Esophagus squamous epithelium (tissue), 4 donors: Measurements from ENCODE around the gene SLC6A13.

ENCODE experiments used
- POLR2A ChIP-seq, 4 donors: fragments of 450-650 bp; IDR thresholded peaks; one replicate each; pipeline ENCODE4 v1.6.1; 2017; ENCODE audit warnings: antibody characterized with exemption in 4 of 4, mild to moderate bottlenecking in 4 of 4, moderate library complexity in 3 of 4
- TF ChIP-seq, protein P1 (sequence below), 6 experiments: fragments of 450-650 bp in 4 of 6; fragments of 200-600 bp in 2 of 6; sonication (generic) in 2 of 6; IDR thresholded peaks; one replicate each; pipeline ENCODE4 v1.5.1; 2016 to 2019; ENCODE audit warnings: antibody characterized with exemption in 6 of 6, mild to moderate bottlenecking in 4 of 6, moderate library complexity in 4 of 6

DNA sequence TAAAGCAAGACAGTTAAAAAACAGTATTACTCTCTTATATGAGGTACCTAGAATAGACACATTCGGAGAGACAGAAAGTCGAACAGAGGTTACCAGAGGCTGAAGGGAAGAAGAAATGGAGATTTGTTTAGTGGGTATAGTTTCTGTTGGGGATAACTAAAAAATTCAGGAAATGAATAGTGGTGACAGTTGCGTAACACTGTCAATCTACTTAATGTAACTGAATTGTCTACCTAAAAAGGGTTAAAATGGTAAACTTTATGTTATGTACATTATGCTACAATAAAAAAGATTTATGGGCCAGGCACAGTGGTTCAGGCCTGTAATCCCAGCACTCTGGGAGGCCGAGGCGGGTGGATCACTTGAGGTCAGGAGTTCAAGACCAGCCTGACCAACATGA lies 30.6 kb upstream of the SLC6A13 start:
- TF ChIP-seq, protein P1, sequence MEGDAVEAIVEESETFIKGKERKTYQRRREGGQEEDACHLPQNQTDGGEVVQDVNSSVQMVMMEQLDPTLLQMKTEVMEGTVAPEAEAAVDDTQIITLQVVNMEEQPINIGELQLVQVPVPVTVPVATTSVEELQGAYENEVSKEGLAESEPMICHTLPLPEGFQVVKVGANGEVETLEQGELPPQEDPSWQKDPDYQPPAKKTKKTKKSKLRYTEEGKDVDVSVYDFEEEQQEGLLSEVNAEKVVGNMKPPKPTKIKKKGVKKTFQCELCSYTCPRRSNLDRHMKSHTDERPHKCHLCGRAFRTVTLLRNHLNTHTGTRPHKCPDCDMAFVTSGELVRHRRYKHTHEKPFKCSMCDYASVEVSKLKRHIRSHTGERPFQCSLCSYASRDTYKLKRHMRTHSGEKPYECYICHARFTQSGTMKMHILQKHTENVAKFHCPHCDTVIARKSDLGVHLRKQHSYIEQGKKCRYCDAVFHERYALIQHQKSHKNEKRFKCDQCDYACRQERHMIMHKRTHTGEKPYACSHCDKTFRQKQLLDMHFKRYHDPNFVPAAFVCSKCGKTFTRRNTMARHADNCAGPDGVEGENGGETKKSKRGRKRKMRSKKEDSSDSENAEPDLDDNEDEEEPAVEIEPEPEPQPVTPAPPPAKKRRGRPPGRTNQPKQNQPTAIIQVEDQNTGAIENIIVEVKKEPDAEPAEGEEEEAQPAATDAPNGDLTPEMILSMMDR (IDR thresholded peaks at IDR 0.05), result no peak
- TF ChIP-seq POLR2A (IDR thresholded peaks at IDR 0.05), result no peak
